HepG2 (cell line): Measurements from ENCODE around the gene CAPN7. TPM values are rescaled to one million over a fixed set of nuclear protein-coding genes. Genes with fewer than 3 reads are reported as not detected.

Experiments used
- ESRRA ChIP-seq: sonication (generic); formaldehyde crosslinking; IDR thresholded peaks from 2 replicates; pipeline ENCODE4 v1.5.1; 2020; ENCODE audit warnings: mild to moderate bottlenecking, low read depth, missing genetic modification reagents
- FOXC1 ChIP-seq: sonication (generic); formaldehyde crosslinking; IDR thresholded peaks from 2 replicates; pipeline ENCODE4 v1.8.0; 2022; ENCODE audit warnings: mild to moderate bottlenecking, missing genetic modification reagents, borderline replicate concordance
- GLI4 ChIP-seq: sonication (generic); formaldehyde crosslinking; IDR thresholded peaks from 2 replicates; pipeline ENCODE4 v1.5.1; 2020; ENCODE audit warnings: missing genetic modification reagents, mild to moderate bottlenecking, moderate library complexity, borderline replicate concordance
- MYC ChIP-seq: sonication (generic); formaldehyde crosslinking; IDR thresholded peaks from 2 replicates; pipeline ENCODE4 v1.9.0; 2021; ENCODE audit warnings: missing genetic modification reagents, borderline replicate concordance
- NCOA5 ChIP-seq: sonication (generic); formaldehyde crosslinking; IDR thresholded peaks from 2 replicates; pipeline ENCODE4 v1.4.0; 2020; ENCODE audit warnings: missing genetic modification reagents
- NFATC3 ChIP-seq: sonication (generic); formaldehyde crosslinking; IDR thresholded peaks from 2 replicates; pipeline ENCODE4 v1.5.1; 2020; ENCODE audit warnings: mild to moderate bottlenecking, missing genetic modification reagents
- PHF8 ChIP-seq: sonication (generic); formaldehyde crosslinking; IDR thresholded peaks from 2 replicates; pipeline ENCODE4 v1.5.0; 2020; ENCODE audit warnings: missing genetic modification reagents
- SMAD1 ChIP-seq: sonication (generic); formaldehyde crosslinking; IDR thresholded peaks from 2 replicates; pipeline ENCODE4 v1.4.0; 2020; ENCODE audit warnings: missing genetic modification reagents, low read depth, mild to moderate bottlenecking, borderline replicate concordance
- ZNF101 ChIP-seq: sonication (generic); formaldehyde crosslinking; IDR thresholded peaks from 2 replicates; pipeline ENCODE4 v1.4.0; 2020; ENCODE audit warnings: mild to moderate bottlenecking, low read depth, missing genetic modification reagents, borderline replicate concordance
- ZNF484 ChIP-seq: sonication (generic); formaldehyde crosslinking; IDR thresholded peaks from 2 replicates; pipeline ENCODE4 v1.5.1; 2020; ENCODE audit warnings: mild to moderate bottlenecking, low read depth, missing genetic modification reagents, borderline replicate concordance
- ZNF615 ChIP-seq: sonication (generic); formaldehyde crosslinking; IDR thresholded peaks from 2 replicates; pipeline ENCODE4 v1.5.0; 2020; ENCODE audit warnings: mild to moderate bottlenecking, missing genetic modification reagents, borderline replicate concordance
- polyA plus RNA-seq, 8 experiments: library from polyadenylated mRNA; depleted of rRNA in 3 of 8; stranded (reverse) in 7 of 8; unstranded in 1 of 8; fragments of >200 nt; fragmentation: Illumina TruSeq in 4 of 8; extraction: Trizol in 4 of 8; gene quantifications; 2 replicates each; pipeline versions ENCODE4 v1.2.1 to v1.2.3, GENCODE V29; 2011 to 2016; ENCODE audit warnings: low read depth in 4 of 8, missing spikeins in 1 of 8, mixed read lengths in 1 of 8; ENCODE audit not compliant: insufficient read depth in 1 of 8
- total RNA-seq, 5 experiments: library from RNA; depleted of rRNA; stranded (reverse); fragments of >200 nt; fragmentation: Illumina TruSeq; extraction: Trizol; gene quantifications; 2 replicates each; pipeline ENCODE4 v1.2.3, GENCODE V29; 2016; ENCODE audit warnings: low read depth in 1 of 5
- TF ChIP-seq, protein P1 (sequence below): IDR thresholded peaks from 2 replicates; pipeline ENCODE4 v1.6.1; 2012; ENCODE audit warnings: low read length, improper control_type of control experiment
- TF ChIP-seq, protein P2 (sequence below): sonication (generic); formaldehyde crosslinking; IDR thresholded peaks from 2 replicates; pipeline ENCODE4 v1.4.0; 2020; ENCODE audit warnings: low read depth, mild to moderate bottlenecking, missing genetic modification reagents
- TF ChIP-seq, protein P3 (sequence below): sonication (generic); formaldehyde crosslinking; IDR thresholded peaks from 2 replicates; pipeline ENCODE4 v1.4.0; 2020; ENCODE audit warnings: missing genetic modification reagents, borderline replicate concordance
- TF ChIP-seq, protein P4 (sequence below): sonication (generic); formaldehyde crosslinking; IDR thresholded peaks from 2 replicates; pipeline ENCODE4 v1.4.0; 2020; ENCODE audit warnings: missing genetic modification reagents
- TF ChIP-seq, protein P5 (sequence below): sonication (generic); formaldehyde crosslinking; IDR thresholded peaks from 2 replicates; pipeline ENCODE4 v1.8.0; 2022; ENCODE audit warnings: mild to moderate bottlenecking, missing genetic modification reagents
- TF ChIP-seq, protein P6 (sequence below): sonication (generic); formaldehyde crosslinking; conservative IDR thresholded peaks from 2 replicates; pipeline ENCODE4 v1.8.0; 2022; ENCODE audit warnings: mild to moderate bottlenecking, moderate library complexity, missing genetic modification reagents

Gene CAPN7
- total and polyA plus RNA-seq, 2 of the 13 experiments (the other 11 are each of a cell fraction or from before 2014, with no cell fraction given): 16.7 to 36.8 TPM

DNA sequence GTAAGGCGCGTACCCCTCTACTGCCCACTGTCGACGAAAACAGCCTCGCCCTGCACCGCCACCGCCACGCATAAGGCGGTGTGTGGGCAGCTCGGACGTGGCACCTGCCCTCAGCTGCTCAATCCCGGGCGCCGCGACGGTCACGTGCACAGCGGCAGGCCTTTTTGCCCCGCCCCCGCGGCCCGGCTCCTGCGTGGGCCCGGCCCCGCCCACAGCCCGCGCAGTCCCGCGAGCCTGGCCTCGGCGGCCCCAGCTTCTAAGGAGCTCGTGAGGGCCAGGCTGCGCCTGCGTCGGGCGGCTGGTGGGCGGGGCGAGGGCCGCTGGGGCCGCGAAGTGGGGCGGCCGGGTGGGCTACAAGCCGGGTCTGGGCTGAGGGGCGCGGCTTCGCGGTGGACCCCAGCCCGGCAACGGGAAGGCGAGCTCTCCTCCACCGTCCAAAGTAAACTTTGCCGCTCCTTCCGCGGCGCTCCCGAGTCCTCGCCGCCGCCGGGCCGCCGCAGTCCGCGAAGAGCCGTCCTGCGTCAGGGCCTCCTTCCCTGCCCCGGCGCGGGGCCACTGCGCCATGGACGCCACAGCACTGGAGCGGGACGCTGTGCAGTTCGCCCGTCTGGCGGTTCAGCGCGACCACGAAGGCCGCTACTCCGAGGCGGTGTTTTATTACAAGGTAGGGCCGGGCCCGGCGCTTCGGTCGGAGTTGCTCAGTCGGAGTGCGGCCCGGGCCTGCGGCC lies at the start of gene CAPN7 (continued):
- TF ChIP-seq NCOA5 (no peak), GLI4 (no peak; the same call in 1 of the 2 replicates), ZNF101 (CRISPR knock-in tag) (no peak; the same call in 1 of the 2 replicates), ESRRA (peak; percentile 44; the same call in 1 of the 2 replicates), ZNF615 (CRISPR knock-in tag) (no peak), FOXC1 (CRISPR knock-in tag) (peak; percentile 84; the same call in 1 of the 2 replicates), SMAD1 (CRISPR knock-in tag) (no peak), MYC (CRISPR knock-in tag) (peak; percentile 84), NFATC3 (CRISPR knock-in tag) (no peak), PHF8 (CRISPR knock-in tag) (peak; percentile 97), ZNF484 (no peak)
- TF ChIP-seq, protein P1, sequence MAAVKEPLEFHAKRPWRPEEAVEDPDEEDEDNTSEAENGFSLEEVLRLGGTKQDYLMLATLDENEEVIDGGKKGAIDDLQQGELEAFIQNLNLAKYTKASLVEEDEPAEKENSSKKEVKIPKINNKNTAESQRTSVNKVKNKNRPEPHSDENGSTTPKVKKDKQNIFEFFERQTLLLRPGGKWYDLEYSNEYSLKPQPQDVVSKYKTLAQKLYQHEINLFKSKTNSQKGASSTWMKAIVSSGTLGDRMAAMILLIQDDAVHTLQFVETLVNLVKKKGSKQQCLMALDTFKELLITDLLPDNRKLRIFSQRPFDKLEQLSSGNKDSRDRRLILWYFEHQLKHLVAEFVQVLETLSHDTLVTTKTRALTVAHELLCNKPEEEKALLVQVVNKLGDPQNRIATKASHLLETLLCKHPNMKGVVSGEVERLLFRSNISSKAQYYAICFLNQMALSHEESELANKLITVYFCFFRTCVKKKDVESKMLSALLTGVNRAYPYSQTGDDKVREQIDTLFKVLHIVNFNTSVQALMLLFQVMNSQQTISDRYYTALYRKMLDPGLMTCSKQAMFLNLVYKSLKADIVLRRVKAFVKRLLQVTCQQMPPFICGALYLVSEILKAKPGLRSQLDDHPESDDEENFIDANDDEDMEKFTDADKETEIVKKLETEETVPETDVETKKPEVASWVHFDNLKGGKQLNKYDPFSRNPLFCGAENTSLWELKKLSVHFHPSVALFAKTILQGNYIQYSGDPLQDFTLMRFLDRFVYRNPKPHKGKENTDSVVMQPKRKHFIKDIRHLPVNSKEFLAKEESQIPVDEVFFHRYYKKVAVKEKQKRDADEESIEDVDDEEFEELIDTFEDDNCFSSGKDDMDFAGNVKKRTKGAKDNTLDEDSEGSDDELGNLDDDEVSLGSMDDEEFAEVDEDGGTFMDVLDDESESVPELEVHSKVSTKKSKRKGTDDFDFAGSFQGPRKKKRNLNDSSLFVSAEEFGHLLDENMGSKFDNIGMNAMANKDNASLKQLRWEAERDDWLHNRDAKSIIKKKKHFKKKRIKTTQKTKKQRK: no peak
- TF ChIP-seq, protein P2, sequence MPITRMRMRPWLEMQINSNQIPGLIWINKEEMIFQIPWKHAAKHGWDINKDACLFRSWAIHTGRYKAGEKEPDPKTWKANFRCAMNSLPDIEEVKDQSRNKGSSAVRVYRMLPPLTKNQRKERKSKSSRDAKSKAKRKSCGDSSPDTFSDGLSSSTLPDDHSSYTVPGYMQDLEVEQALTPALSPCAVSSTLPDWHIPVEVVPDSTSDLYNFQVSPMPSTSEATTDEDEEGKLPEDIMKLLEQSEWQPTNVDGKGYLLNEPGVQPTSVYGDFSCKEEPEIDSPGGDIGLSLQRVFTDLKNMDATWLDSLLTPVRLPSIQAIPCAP (CRISPR knock-in tag): 0 out of 2 replicates have a peak, but pooled peaks have one; percentile 44
- TF ChIP-seq, protein P3, sequence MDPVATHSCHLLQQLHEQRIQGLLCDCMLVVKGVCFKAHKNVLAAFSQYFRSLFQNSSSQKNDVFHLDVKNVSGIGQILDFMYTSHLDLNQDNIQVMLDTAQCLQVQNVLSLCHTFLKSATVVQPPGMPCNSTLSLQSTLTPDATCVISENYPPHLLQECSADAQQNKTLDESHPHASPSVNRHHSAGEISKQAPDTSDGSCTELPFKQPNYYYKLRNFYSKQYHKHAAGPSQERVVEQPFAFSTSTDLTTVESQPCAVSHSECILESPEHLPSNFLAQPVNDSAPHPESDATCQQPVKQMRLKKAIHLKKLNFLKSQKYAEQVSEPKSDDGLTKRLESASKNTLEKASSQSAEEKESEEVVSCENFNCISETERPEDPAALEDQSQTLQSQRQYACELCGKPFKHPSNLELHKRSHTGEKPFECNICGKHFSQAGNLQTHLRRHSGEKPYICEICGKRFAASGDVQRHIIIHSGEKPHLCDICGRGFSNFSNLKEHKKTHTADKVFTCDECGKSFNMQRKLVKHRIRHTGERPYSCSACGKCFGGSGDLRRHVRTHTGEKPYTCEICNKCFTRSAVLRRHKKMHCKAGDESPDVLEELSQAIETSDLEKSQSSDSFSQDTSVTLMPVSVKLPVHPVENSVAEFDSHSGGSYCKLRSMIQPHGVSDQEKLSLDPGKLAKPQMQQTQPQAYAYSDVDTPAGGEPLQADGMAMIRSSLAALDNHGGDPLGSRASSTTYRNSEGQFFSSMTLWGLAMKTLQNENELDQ (CRISPR knock-in tag): peak; percentile 57; the same call in 1 of the 2 replicates
- TF ChIP-seq, protein P4, sequence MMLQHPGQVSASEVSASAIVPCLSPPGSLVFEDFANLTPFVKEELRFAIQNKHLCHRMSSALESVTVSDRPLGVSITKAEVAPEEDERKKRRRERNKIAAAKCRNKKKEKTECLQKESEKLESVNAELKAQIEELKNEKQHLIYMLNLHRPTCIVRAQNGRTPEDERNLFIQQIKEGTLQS (CRISPR knock-in tag): 0 out of 2 replicates have a peak, but pooled peaks have one; percentile 22
- TF ChIP-seq, protein P5, sequence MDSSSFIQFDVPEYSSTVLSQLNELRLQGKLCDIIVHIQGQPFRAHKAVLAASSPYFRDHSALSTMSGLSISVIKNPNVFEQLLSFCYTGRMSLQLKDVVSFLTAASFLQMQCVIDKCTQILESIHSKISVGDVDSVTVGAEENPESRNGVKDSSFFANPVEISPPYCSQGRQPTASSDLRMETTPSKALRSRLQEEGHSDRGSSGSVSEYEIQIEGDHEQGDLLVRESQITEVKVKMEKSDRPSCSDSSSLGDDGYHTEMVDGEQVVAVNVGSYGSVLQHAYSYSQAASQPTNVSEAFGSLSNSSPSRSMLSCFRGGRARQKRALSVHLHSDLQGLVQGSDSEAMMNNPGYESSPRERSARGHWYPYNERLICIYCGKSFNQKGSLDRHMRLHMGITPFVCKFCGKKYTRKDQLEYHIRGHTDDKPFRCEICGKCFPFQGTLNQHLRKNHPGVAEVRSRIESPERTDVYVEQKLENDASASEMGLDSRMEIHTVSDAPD (CRISPR knock-in tag): no peak
- TF ChIP-seq, protein P6, sequence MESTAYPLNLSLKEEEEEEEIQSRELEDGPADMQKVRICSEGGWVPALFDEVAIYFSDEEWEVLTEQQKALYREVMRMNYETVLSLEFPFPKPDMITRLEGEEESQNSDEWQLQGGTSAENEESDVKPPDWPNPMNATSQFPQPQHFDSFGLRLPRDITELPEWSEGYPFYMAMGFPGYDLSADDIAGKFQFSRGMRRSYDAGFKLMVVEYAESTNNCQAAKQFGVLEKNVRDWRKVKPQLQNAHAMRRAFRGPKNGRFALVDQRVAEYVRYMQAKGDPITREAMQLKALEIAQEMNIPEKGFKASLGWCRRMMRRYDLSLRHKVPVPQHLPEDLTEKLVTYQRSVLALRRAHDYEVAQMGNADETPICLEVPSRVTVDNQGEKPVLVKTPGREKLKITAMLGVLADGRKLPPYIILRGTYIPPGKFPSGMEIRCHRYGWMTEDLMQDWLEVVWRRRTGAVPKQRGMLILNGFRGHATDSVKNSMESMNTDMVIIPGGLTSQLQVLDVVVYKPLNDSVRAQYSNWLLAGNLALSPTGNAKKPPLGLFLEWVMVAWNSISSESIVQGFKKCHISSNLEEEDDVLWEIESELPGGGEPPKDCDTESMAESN (CRISPR knock-in tag): peak; percentile 93
